IMR-90 (cell line): Measurements from ENCODE around the gene NHLH2.

ENCODE experiments used
- BHLHE40 ChIP-seq: fragments of 150-350 bp; IDR thresholded peaks from 2 replicates; pipeline ENCODE4 v1.6.1; 2016; ENCODE audit warnings: mild to moderate bottlenecking, low read depth, low read length
- CEBPB ChIP-seq: IDR thresholded peaks from 2 replicates; pipeline ENCODE4 v1.6.1; 2012; ENCODE audit warnings: low read depth, low read length, improper control_type of control experiment
- MAFK ChIP-seq: IDR thresholded peaks from 2 replicates; pipeline ENCODE4 v1.6.1; 2012; ENCODE audit warnings: low read depth, low read length, improper control_type of control experiment
- MAZ ChIP-seq: IDR thresholded peaks from 2 replicates; pipeline ENCODE4 v1.6.1; 2012; ENCODE audit warnings: low read depth, mild to moderate bottlenecking, low read length, improper control_type of control experiment, moderate library complexity, borderline replicate concordance
- MXI1 ChIP-seq: IDR thresholded peaks from 2 replicates; pipeline ENCODE4 v1.6.1; 2012; ENCODE audit warnings: low read depth, mild to moderate bottlenecking, low read length, moderate library complexity, borderline replicate concordance
- POLR2A ChIP-seq: IDR thresholded peaks from 2 replicates; pipeline ENCODE4 v1.6.1; 2012; ENCODE audit warnings: mild to moderate bottlenecking, low read depth, low read length
- RAD21 ChIP-seq: IDR thresholded peaks from 2 replicates; pipeline ENCODE4 v1.6.1; 2012; ENCODE audit warnings: low read length, improper control_type of control experiment
- RCOR1 ChIP-seq: IDR thresholded peaks from 2 replicates; pipeline ENCODE4 v1.6.1; 2012; ENCODE audit warnings: mild to moderate bottlenecking, low read length, improper control_type of control experiment; ENCODE audit not compliant: insufficient replicate concordance
- RFX5 ChIP-seq: IDR thresholded peaks from 2 replicates; pipeline ENCODE4 v1.8.0; 2012; ENCODE audit warnings: low read depth, mild to moderate bottlenecking, low read length, moderate library complexity
- SMC3 ChIP-seq: fragments of 150-350 bp; IDR thresholded peaks from 2 replicates; pipeline ENCODE4 v1.6.1; 2016; ENCODE audit warnings: low read depth, mild to moderate bottlenecking, antibody characterized with exemption, low read length, moderate library complexity
- TF ChIP-seq, protein P1 (sequence below): conservative IDR thresholded peaks from 2 replicates; pipeline ENCODE4 v1.5.1; 2012; ENCODE audit warnings: mild to moderate bottlenecking, low read depth, low read length, improper control_type of control experiment
- TF ChIP-seq, protein P2 (sequence below): fragments of 150-350 bp; IDR thresholded peaks from 2 replicates; pipeline ENCODE4 v1.6.1; 2017; ENCODE audit warnings: mild to moderate bottlenecking, antibody characterized with exemption, low read length, low read depth
- TF ChIP-seq, protein P3 (sequence below): fragments of 150-350 bp; IDR thresholded peaks from 2 replicates; pipeline ENCODE4 v1.6.1; 2016; ENCODE audit warnings: low read depth, mild to moderate bottlenecking, low read length, moderate library complexity, borderline replicate concordance

DNA sequence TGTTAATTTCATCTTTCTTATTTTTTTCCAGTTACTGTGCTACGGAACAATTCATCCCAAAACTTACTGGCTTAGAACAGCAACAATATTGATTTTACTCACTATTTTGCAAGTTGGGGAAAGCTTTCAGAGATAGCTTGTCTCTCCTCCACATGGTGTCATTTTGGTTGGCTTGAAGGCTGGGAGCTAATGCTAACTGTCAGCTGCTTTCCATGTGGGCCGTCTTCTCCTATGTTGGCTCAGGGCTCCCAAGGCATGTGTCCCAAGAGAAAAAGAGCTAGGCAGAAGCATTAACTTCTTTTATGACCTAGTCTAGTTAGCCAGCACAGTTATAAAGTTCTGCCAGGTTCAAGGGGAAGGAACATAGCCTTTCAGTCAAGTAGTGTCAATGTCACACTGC lies 38.5 kb downstream of the NHLH2 start:
- TF ChIP-seq RAD21: no peak
- TF ChIP-seq, protein P1, sequence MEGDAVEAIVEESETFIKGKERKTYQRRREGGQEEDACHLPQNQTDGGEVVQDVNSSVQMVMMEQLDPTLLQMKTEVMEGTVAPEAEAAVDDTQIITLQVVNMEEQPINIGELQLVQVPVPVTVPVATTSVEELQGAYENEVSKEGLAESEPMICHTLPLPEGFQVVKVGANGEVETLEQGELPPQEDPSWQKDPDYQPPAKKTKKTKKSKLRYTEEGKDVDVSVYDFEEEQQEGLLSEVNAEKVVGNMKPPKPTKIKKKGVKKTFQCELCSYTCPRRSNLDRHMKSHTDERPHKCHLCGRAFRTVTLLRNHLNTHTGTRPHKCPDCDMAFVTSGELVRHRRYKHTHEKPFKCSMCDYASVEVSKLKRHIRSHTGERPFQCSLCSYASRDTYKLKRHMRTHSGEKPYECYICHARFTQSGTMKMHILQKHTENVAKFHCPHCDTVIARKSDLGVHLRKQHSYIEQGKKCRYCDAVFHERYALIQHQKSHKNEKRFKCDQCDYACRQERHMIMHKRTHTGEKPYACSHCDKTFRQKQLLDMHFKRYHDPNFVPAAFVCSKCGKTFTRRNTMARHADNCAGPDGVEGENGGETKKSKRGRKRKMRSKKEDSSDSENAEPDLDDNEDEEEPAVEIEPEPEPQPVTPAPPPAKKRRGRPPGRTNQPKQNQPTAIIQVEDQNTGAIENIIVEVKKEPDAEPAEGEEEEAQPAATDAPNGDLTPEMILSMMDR: no peak
- no peak for TF ChIP-seq MAZ
- TF ChIP-seq POLR2A: no peak
- TF ChIP-seq CEBPB: no peak
- TF ChIP-seq MAFK: no peak
- TF ChIP-seq SMC3: no peak
- no peak for TF ChIP-seq BHLHE40
- TF ChIP-seq, protein P2, sequence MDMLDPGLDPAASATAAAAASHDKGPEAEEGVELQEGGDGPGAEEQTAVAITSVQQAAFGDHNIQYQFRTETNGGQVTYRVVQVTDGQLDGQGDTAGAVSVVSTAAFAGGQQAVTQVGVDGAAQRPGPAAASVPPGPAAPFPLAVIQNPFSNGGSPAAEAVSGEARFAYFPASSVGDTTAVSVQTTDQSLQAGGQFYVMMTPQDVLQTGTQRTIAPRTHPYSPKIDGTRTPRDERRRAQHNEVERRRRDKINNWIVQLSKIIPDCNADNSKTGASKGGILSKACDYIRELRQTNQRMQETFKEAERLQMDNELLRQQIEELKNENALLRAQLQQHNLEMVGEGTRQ: no peak
- TF ChIP-seq RFX5: no peak
- TF ChIP-seq, protein P3, sequence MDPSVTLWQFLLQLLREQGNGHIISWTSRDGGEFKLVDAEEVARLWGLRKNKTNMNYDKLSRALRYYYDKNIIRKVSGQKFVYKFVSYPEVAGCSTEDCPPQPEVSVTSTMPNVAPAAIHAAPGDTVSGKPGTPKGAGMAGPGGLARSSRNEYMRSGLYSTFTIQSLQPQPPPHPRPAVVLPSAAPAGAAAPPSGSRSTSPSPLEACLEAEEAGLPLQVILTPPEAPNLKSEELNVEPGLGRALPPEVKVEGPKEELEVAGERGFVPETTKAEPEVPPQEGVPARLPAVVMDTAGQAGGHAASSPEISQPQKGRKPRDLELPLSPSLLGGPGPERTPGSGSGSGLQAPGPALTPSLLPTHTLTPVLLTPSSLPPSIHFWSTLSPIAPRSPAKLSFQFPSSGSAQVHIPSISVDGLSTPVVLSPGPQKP: no peak
- no peak for TF ChIP-seq MXI1
- TF ChIP-seq RCOR1: no peak
